Heart left ventricle (tissue), 16 donors: ENCODE measurements around the gene GAS7. TPM values are rescaled to one million over a fixed set of nuclear protein-coding genes. Genes with fewer than 3 reads are reported as not detected.

ENCODE experiments used
- ATAC-seq, 4 donors: fragments of 200-7000 bp; cut with Tn5 transposase; one replicate each; pipeline ENCODE4 v1.9.1; 2020 to 2022; ENCODE audit warnings: moderate library complexity in 4 of 4, mild to moderate bottlenecking in 3 of 4, moderate number of reproducible peaks in 1 of 4
- DNase-seq, 5 donors: peaks; one replicate each; pipeline ENCODE4 v3.0.0-alpha.2; 2020
- H3K27ac ChIP-seq, 12 donors: fragments of 200-600 bp; sonication (generic) in 4 of 12; one replicate each; pipeline versions ENCODE4 v1.5.0 to v1.8.0; 2016 to 2022; ENCODE audit warnings: mild to moderate bottlenecking in 2 of 12
- H3K27me3 ChIP-seq, 9 donors: fragments of 200-600 bp; sonication (generic) in 2 of 9; one replicate each; pipeline versions ENCODE4 v1.5.1 to v1.8.0; 2016 to 2022; ENCODE audit warnings: mild to moderate bottlenecking in 3 of 9
- H3K36me3 ChIP-seq, 9 donors: fragments of 200-600 bp; sonication (generic) in 2 of 9; one replicate each; pipeline versions ENCODE4 v1.5.0 to v1.8.0; 2018 to 2022; ENCODE audit warnings: mild to moderate bottlenecking in 2 of 9
- H3K4me1 ChIP-seq, 12 donors: fragments of 200-600 bp; sonication (generic) in 4 of 12; one replicate each; pipeline versions ENCODE4 v1.5.0 to v1.8.0; 2016 to 2022; ENCODE audit warnings: mild to moderate bottlenecking in 3 of 12
- H3K4me3 ChIP-seq, 12 donors: fragments of 200-600 bp; sonication (generic) in 4 of 12; one replicate each; pipeline versions ENCODE4 v1.5.0 to v1.8.0; 2017 to 2022; ENCODE audit warnings: mild to moderate bottlenecking in 9 of 12, moderate library complexity in 4 of 12
- H3K9me3 ChIP-seq, 12 donors: fragments of 200-600 bp; sonication (generic) in 4 of 12; one replicate each; pipeline versions ENCODE4 v1.5.0 to v1.8.0; 2016 to 2022; ENCODE audit warnings: mild to moderate bottlenecking in 1 of 12
- POLR2A ChIP-seq, 2 donors: fragments of 450-650 bp; IDR thresholded peaks; one replicate each; pipeline ENCODE4 v1.6.1; 2017; ENCODE audit warnings: antibody characterized with exemption in 2 of 2, mild to moderate bottlenecking in 2 of 2, moderate library complexity in 2 of 2
- WGBS, 4 donors: extraction: QIAGEN DNeasy Blood & Tissue Kit in 2 of 4; methylation state at CpG; one replicate each; pipeline versions ENCODE4 v1.1.5 to v1.1.7; 2013 to 2018; 5-methylcytosine and 5-hydroxymethylcytosine counted together
- intact Hi-C, 10 donors: fragments of 100-400 bp; cut with DNase I; formaldehyde crosslinking; loops; one replicate each; pipeline versions ENCODE4 v1.11.1 to v1.14.2; 2022
- polyA plus RNA-seq, 2 donors: library from polyadenylated mRNA; stranded (reverse); fragments of 200-250 nt; gene quantifications; one replicate each; pipeline ENCODE4 v1.2.3, GENCODE V29; 2013
- total RNA-seq, 9 donors: library from RNA; depleted of rRNA in 2 of 9; stranded (reverse); fragments of >200 nt in 2 of 9; fragmentation: NEBNext Ultra II Directional in 3 of 9; extraction: Animal tissue kit (Norgen Biotek cat#: 25700) in 3 of 9; gene quantifications; one replicate each; pipeline versions ENCODE4 v1.1.0 to v1.2.4, GENCODE V29; 2016 to 2023
- TF ChIP-seq, protein P1 (sequence below), 12 donors: fragments of 200-600 bp; sonication (generic) in 4 of 12; IDR thresholded peaks; one replicate each; pipeline versions ENCODE4 v1.5.0 to v1.8.0; 2018 to 2022; ENCODE audit warnings: antibody characterized with exemption in 12 of 12, mild to moderate bottlenecking in 5 of 12
- donor health status: ischemic (EF 13 %, LVEDD 7.1; RV severe dilation, severe dysfunction).
- donor health status: healthy with polysubstance abuse.
- donor health status: DM: no; HTN: yes; CAD: no.
- donor health status: DM: no; HTN: no; CAD: no.
- donor health status: ischemic (EF 25% LVEDD 6.9; RV normal size, moderate dysfunction).
- donor health status: ischemic (EF 25% LVEDD 5.7; RV mildly dilated, moderate dysfunction).
- donor health status: healthy.
- donor health status: DM: yes; HTN: yes; CAD: no.
- donor health status: ischemic (EF 35%, LVEDD 5.7; RV mildly dilated, moderate dysfunction).
- donor health status: nonischemic (EF 11% LVEDD 7.7; RV severe dilation, severe dysfunction).
- donor health status: DM: yes; HTN: yes; CAD: no.
- donor health status: PGD.
- donor health status: ischemic (EF 29% LVEDD 5.4; RV normal size, mild dysfunction).
- donor health status: nonischemic (EF 23%, LVEDD 6.1; RV moderate dilation, normal function).

Gene GAS7
- total and polyA plus RNA-seq, 11 donors: 19.4 to 86.5 (median 65.1) TPM

DNA sequence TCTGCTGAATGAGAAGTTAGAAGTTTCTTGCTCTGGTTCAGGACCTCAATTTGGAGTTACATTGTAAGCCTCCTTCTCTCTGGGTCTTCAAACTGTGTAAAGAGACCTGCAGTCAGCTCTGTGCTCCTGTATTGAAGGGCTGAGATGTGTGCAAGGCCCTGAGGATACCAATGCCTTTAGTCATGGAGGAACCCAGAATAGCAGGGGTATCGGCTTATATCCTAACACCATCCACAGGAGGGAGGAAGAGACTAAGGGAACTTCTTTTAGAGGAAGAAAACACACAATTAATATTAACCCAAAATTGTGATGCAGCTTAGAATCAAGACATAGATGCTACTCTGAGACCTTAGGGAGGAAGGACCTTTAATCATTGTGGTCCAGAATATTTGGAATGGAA lies 336.2 kb downstream of the GAS7 start:
- no peak overlapping the region for H3K4me3 ChIP-seq
- no peak overlapping the region for H3K27ac ChIP-seq
- H3K9me3 ChIP-seq: peaks cover 0 to 34% (median 11%) of the 10 kb centered on the region in 12 donors
- TF ChIP-seq, protein P1, sequence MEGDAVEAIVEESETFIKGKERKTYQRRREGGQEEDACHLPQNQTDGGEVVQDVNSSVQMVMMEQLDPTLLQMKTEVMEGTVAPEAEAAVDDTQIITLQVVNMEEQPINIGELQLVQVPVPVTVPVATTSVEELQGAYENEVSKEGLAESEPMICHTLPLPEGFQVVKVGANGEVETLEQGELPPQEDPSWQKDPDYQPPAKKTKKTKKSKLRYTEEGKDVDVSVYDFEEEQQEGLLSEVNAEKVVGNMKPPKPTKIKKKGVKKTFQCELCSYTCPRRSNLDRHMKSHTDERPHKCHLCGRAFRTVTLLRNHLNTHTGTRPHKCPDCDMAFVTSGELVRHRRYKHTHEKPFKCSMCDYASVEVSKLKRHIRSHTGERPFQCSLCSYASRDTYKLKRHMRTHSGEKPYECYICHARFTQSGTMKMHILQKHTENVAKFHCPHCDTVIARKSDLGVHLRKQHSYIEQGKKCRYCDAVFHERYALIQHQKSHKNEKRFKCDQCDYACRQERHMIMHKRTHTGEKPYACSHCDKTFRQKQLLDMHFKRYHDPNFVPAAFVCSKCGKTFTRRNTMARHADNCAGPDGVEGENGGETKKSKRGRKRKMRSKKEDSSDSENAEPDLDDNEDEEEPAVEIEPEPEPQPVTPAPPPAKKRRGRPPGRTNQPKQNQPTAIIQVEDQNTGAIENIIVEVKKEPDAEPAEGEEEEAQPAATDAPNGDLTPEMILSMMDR (IDR thresholded peaks at IDR 0.05): no peak
- TF ChIP-seq POLR2A (IDR thresholded peaks at IDR 0.05): no peak
- no peaks in the 10 kb centered on the region for H3K36me3 ChIP-seq
- H3K4me1 ChIP-seq: no peaks in the 10 kb centered on the region
- ATAC-seq (no peak), DNase-seq (no peak)
- 85 to 98% (median 90%) methylated on average over 1 of the region's 1 CpG for WGBS, 4 donors
- H3K27me3 ChIP-seq: no peaks in the 10 kb centered on the region
- intact Hi-C loops: no loop called here

DNA sequence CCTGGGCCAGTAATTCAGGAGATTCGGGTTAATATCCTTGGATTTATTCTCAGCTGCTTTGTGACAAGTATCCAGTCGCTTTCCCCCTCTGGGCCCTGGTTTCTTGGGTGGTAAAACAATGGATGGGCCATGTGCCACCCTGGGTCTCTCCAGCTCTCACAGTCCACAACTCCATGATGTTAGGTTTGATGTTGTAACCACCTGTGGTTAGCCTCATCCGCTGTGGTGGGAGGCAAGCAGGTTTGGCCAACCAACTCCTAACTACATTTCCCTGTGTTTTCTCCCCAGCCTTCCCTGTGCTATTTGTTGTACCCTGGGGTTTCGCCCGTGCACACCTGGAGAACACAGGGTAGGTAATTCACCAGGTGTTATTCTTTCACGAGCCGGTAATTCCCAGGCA lies 337.6 kb downstream of the GAS7 start:
- no peaks in the 10 kb centered on the region for H3K36me3 ChIP-seq
- intact Hi-C loops: no loop called here
- H3K4me3 ChIP-seq: no peak overlapping the region
- no peak for TF ChIP-seq POLR2A (IDR thresholded peaks at IDR 0.05)
- TF ChIP-seq, protein P1 (IDR thresholded peaks at IDR 0.05): no peak
- H3K4me1 ChIP-seq: no peaks in the 10 kb centered on the region
- H3K27me3 ChIP-seq: no peaks in the 10 kb centered on the region
- 75 to 93% (median 89%) methylated on average over 7 of the region's 7 CpGs for WGBS, 4 donors
- ATAC-seq (no peak), DNase-seq (no peak)
- peaks cover 0 to 33% (median 11%) of the 10 kb centered on the region in 12 donors for H3K9me3 ChIP-seq
- no peak overlapping the region for H3K27ac ChIP-seq

Other genes with a start within 250 kb of the GAS7 start
- gene MYH13, start 174.4 kb upstream of the GAS7 start, total RNA-seq: not detected
- gene MYH13, start 174.4 kb upstream of the GAS7 start, polyA plus RNA-seq: under 1 TPM in 1 of 2 donors, not detected in 1; 0.01 TPM
- under 1 TPM in 1 of 9 donors, not detected in 8; 0.12 TPM for gene MYH8, start 223.3 kb upstream of the GAS7 start, total RNA-seq
- gene MYH8, start 223.3 kb upstream of the GAS7 start, polyA plus RNA-seq: not detected